Neural crest cell (in vitro differentiated cells): ENCODE data around the gene VWA8. TPM values are rescaled to one million over a fixed set of nuclear protein-coding genes. Genes with fewer than 3 reads are reported as not detected.

Source experiments
- DNase-seq: peaks from one replicate; pipeline ENCODE4 v3.0.0; 2021; ENCODE audit warnings: low read depth, mixed read lengths, low spot score
- H3K27ac Mint-ChIP-seq: one replicate; pipeline ENCODE4 v1.8.0; 2021; ENCODE audit warnings: mild to moderate bottlenecking, mixed read lengths; ENCODE audit not compliant: unreplicated experiment
- H3K27me3 Mint-ChIP-seq: 2 replicates; pipeline ENCODE4 v1.8.0; 2021; ENCODE audit warnings: low read depth, mild to moderate bottlenecking, mixed read lengths
- H3K36me3 Mint-ChIP-seq: 2 replicates; pipeline ENCODE4 v1.8.0; 2021; ENCODE audit warnings: low read depth, mild to moderate bottlenecking, mixed read lengths
- H3K4me1 Mint-ChIP-seq: 2 replicates; pipeline ENCODE4 v1.8.0; 2021; ENCODE audit warnings: mixed read lengths
- H3K4me3 Mint-ChIP-seq: one replicate; pipeline ENCODE4 v1.8.0; 2021; ENCODE audit warnings: mild to moderate bottlenecking, mixed read lengths
- H3K9me3 Mint-ChIP-seq: 2 replicates; pipeline ENCODE4 v1.8.0; 2021; ENCODE audit warnings: mixed read lengths
- total RNA-seq: library from RNA; stranded (reverse); gene quantifications from 2 replicates; pipeline ENCODE4 v1.2.1, GENCODE V29; 2021
- TF ChIP-seq, protein P1 (sequence below): fragments of 200-600 bp; sonication (generic); conservative IDR thresholded peaks from 2 replicates; pipeline ENCODE4 v1.5.0; 2021; ENCODE audit warnings: antibody characterized with exemption, mild to moderate bottlenecking

Gene VWA8
- total RNA-seq, 1 donor from 2014 or later, result 19.5 TPM

DNA sequence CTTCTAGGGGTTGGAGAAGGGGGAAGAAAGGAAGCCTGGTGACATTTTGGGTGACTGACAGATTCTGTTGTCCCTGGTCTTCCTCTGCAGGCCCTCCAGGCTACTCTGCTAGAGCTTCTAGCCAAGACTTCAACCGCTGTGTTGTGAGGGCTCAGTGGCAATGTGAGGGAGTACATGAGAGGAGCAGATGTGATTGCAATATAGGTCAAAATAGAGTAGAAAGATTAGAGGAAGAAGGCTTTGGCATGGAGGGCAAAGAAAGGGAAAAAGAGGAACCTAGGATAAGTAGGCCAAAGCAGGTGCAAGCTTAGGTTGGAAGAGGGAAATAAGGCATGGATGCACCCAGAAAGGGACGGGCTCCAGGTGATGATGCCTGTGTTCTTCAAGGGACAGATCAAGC, 286.7 kb downstream of the VWA8 start:
- Mint-ChIP-seq H3K27me3 (no peaks in the 10 kb centered on the region), H3K4me1 (no peaks in the 10 kb centered on the region), H3K27ac (no peak overlapping the region), H3K36me3 (no peaks in the 10 kb centered on the region), H3K9me3 (no peaks in the 10 kb centered on the region), H3K4me3 (no peak overlapping the region)
- TF ChIP-seq, protein P1, sequence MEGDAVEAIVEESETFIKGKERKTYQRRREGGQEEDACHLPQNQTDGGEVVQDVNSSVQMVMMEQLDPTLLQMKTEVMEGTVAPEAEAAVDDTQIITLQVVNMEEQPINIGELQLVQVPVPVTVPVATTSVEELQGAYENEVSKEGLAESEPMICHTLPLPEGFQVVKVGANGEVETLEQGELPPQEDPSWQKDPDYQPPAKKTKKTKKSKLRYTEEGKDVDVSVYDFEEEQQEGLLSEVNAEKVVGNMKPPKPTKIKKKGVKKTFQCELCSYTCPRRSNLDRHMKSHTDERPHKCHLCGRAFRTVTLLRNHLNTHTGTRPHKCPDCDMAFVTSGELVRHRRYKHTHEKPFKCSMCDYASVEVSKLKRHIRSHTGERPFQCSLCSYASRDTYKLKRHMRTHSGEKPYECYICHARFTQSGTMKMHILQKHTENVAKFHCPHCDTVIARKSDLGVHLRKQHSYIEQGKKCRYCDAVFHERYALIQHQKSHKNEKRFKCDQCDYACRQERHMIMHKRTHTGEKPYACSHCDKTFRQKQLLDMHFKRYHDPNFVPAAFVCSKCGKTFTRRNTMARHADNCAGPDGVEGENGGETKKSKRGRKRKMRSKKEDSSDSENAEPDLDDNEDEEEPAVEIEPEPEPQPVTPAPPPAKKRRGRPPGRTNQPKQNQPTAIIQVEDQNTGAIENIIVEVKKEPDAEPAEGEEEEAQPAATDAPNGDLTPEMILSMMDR, result no peak
- DNase-seq, result no peak

DNA sequence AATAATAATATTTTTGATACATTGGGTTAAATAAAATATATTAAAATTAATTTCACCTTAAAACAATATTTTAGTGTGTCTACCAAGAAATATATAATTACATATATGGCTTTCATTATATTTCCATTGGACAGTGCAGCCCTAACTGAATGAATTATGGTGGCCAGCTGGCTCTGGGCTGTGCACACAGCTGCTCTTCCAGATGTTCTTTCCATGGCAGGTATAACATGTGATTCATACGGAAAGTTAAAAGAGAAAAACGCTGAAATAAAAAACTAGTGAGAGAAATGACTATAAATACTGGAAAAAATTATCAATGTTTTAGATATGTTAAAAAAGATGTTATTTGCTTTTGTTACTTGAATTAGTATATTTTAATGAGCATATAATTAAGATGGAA, 287.3 kb downstream of the VWA8 start:
- Mint-ChIP-seq H3K27me3 (no peaks in the 10 kb centered on the region), H3K36me3 (no peaks in the 10 kb centered on the region), H3K4me1 (no peaks in the 10 kb centered on the region), H3K27ac (no peak overlapping the region), H3K4me3 (no peak overlapping the region), H3K9me3 (no peaks in the 10 kb centered on the region)
- TF ChIP-seq, protein P1, result no peak
- no peak for DNase-seq

DNA sequence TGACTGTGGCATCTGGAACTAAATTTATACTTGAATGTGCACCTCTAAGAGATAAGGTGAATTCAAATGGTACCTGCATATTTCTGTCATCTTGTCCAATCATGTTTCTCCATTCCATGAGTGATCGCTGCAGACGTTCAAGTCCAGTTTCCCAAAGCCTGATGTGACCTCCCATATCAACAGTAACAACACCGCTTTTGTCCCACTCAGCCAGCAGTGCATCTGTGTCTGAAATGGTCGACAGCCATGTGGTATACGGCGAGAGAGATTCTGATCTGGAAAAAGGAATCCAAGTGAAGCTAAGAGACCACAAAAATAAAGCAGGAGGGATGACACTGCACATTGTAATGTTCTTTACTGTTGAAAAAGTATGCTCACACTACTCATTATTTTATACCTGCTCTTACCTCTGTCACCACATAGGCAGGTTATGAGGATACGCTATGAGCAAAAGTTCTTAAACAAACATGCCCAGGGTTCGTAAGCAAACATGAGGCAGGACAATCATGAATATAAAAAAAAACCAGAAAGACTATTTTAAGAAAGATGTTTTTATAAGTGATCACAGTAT, 290.0 kb downstream of the VWA8 start:
- H3K4me3 Mint-ChIP-seq, result no peak overlapping the region
- H3K27ac Mint-ChIP-seq, result peak overlapping the region; percentile 63
- H3K27me3 Mint-ChIP-seq, result no peaks in the 10 kb centered on the region
- TF ChIP-seq, protein P1, result no peak
- no peaks in the 10 kb centered on the region for H3K36me3 Mint-ChIP-seq
- H3K4me1 Mint-ChIP-seq, result no peaks in the 10 kb centered on the region
- DNase-seq, result no peak
- no peaks in the 10 kb centered on the region for H3K9me3 Mint-ChIP-seq

DNA sequence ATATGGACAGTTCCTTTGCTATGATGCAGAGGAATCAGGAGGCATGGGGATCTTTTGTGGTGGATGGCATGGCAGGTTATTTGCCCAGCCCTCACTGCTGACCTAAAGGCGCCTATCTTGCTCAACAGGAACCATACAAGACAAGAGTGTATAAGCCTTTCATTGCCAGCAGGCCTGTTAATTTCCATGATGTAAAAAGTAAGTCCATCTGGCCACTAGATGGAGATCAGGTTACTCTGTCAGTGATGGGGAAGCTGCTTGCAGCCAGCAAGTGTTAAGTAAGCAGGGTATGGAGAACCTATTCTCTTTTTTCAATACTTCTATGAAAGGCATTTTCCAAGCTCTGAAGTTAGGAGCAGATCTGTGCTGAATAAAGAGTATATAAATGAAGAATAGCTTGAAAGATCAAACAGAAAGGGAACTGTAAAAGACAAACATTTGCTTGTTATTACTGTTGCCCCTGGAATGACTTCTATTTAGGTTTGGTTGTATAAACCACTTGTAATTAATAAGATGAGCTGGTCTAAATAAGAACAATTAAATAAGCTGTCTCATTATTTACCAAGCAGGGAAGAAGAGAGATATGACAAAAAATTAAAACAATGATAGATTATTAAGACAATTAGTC, 292.7 kb downstream of the VWA8 start:
- H3K4me1 Mint-ChIP-seq, result no peaks in the 10 kb centered on the region
- TF ChIP-seq, protein P1, result peak; percentile 84
- H3K27ac Mint-ChIP-seq, result no peak overlapping the region
- peak; percentile 20 for DNase-seq
- no peaks in the 10 kb centered on the region for H3K9me3 Mint-ChIP-seq
- H3K4me3 Mint-ChIP-seq, result no peak overlapping the region
- no peaks in the 10 kb centered on the region for H3K27me3 Mint-ChIP-seq
- H3K36me3 Mint-ChIP-seq, result no peaks in the 10 kb centered on the region

DNA sequence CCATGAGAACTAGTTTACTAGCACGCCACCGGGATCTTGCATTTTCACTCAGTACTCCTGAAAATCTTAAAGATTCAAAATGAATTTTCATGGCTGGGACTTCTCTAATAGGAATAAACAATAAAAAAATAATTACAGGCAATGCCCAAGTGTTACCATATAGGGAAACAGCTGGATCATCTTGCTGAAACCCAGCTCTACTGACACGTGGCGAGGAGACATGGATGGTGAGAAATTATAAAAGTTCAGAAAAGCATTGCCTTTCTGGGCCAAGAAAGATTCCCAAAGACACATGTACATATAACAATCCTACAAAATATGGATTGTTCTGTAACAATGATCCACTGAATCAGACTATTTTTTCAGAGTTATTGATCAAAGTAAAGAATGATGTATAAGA, 294.3 kb downstream of the VWA8 start:
- no peaks in the 10 kb centered on the region for H3K4me1 Mint-ChIP-seq
- no peaks in the 10 kb centered on the region for H3K36me3 Mint-ChIP-seq
- no peak for DNase-seq
- no peak overlapping the region for H3K27ac Mint-ChIP-seq
- no peak overlapping the region for H3K4me3 Mint-ChIP-seq
- no peaks in the 10 kb centered on the region for H3K27me3 Mint-ChIP-seq
- no peaks in the 10 kb centered on the region for H3K9me3 Mint-ChIP-seq
- TF ChIP-seq, protein P1, result no peak
